DND-41 (cell line): Measurements from ENCODE around the gene MAP3K8.

Experiments used
- EZH2 ChIP-seq: IDR thresholded peaks from 3 replicates; pipeline ENCODE4 v1.6.1; 2012; ENCODE audit warnings: borderline replicate concordance, low read depth, mild to moderate bottlenecking, moderate library complexity, low read length, inconsistent platforms; ENCODE audit not compliant: severe bottlenecking
- TF ChIP-seq, protein P1 (sequence below): IDR thresholded peaks from 2 replicates; pipeline ENCODE4 v1.5.1; 2012; ENCODE audit warnings: borderline replicate concordance, low read length, moderate library complexity, mild to moderate bottlenecking; ENCODE audit not compliant: poor library complexity, severe bottlenecking; ENCODE audit errors: extremely low read depth

- TF ChIP-seq, protein P1, sequence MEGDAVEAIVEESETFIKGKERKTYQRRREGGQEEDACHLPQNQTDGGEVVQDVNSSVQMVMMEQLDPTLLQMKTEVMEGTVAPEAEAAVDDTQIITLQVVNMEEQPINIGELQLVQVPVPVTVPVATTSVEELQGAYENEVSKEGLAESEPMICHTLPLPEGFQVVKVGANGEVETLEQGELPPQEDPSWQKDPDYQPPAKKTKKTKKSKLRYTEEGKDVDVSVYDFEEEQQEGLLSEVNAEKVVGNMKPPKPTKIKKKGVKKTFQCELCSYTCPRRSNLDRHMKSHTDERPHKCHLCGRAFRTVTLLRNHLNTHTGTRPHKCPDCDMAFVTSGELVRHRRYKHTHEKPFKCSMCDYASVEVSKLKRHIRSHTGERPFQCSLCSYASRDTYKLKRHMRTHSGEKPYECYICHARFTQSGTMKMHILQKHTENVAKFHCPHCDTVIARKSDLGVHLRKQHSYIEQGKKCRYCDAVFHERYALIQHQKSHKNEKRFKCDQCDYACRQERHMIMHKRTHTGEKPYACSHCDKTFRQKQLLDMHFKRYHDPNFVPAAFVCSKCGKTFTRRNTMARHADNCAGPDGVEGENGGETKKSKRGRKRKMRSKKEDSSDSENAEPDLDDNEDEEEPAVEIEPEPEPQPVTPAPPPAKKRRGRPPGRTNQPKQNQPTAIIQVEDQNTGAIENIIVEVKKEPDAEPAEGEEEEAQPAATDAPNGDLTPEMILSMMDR: no peak
- TF ChIP-seq EZH2: no peak
These were observed 57.4 kb downstream of the MAP3K8 start for GRCh38 chr10:30491204-30491915.
